ENCODE data around the gene ZNF76. TPM values are rescaled to one million over a fixed set of nuclear protein-coding genes. Genes with fewer than 3 reads are reported as not detected.
A peak's percentile ranks its signal among the peaks of the same experiment; 100 is the strongest.

Gene ZNF76
- polyA plus RNA-seq (2014; cell fraction: cytosol; rRNA removed) = 15.5 and 18.4 TPM in 2 replicates
- polyA plus RNA-seq (2014; cell fraction: nucleus; rRNA removed) = 60.8 and 107 TPM in 2 replicates

GRCh38 chr6:35259194-35259947, at the start of gene ZNF76:
ZNF76 (plus strand) TSS chr6:35259735; CDS start chr6:35281152, 21,417 bp downstream.
- DNase-seq (ENCODE audit: low spot score) = peak; percentile 97

GRCh38 chr6:35213298-35213791, 46.2 kb upstream of the ZNF76 start:
- DNase-seq (ENCODE audit: low spot score) = peak; percentile 25

GRCh38 chr6:35213824-35214756, 45.4 kb upstream of the ZNF76 start, which contains the start of gene SCUBE3:
SCUBE3 (plus strand) TSS chr6:35213956; CDS start chr6:35214419, 463 bp downstream.
- DNase-seq (ENCODE audit: low spot score) = peak; percentile 57

- DNase-seq (ENCODE audit: low spot score) = no peak
Observed at GRCh38 chr6:35214869-35215664, 44.5 kb upstream of the ZNF76 start.

GRCh38 chr6:35215665-35216411, 43.7 kb upstream of the ZNF76 start:
- DNase-seq (ENCODE audit: low spot score) = no peak

GRCh38 chr6:35216412-35216732, 43.2 kb upstream of the ZNF76 start:
- no peak for DNase-seq (ENCODE audit: low spot score)

GRCh38 chr6:35216851-35217811, 42.4 kb upstream of the ZNF76 start:
- no peak for DNase-seq (ENCODE audit: low spot score)

GRCh38 chr6:35218021-35218420, 41.5 kb upstream of the ZNF76 start:
- no peak for DNase-seq (ENCODE audit: low spot score)

GRCh38 chr6:35218456-35218855, 41.1 kb upstream of the ZNF76 start:
- no peak for DNase-seq (ENCODE audit: low spot score)

GRCh38 chr6:35219683-35220326, 39.7 kb upstream of the ZNF76 start:
- DNase-seq (ENCODE audit: low spot score) = no peak

GRCh38 chr6:35220711-35221110, 38.8 kb upstream of the ZNF76 start:
- no peak for DNase-seq (ENCODE audit: low spot score)

- DNase-seq (ENCODE audit: low spot score) = no peak
Observed at GRCh38 chr6:35223396-35223795, 36.1 kb upstream of the ZNF76 start.

GRCh38 chr6:35224720-35225119, 34.8 kb upstream of the ZNF76 start:
- no peak for DNase-seq (ENCODE audit: low spot score)

GRCh38 chr6:35228481-35228880, 31.1 kb upstream of the ZNF76 start:
- no peak for DNase-seq (ENCODE audit: low spot score)

GRCh38 chr6:35229304-35229703, 30.2 kb upstream of the ZNF76 start:
- DNase-seq (ENCODE audit: low spot score) = no peak

GRCh38 chr6:35230498-35230897, 29.0 kb upstream of the ZNF76 start:
- DNase-seq (ENCODE audit: low spot score) = no peak

- DNase-seq (ENCODE audit: low spot score) = no peak
Observed at GRCh38 chr6:35230950-35231349, 28.6 kb upstream of the ZNF76 start.

GRCh38 chr6:35231563-35231962, 28.0 kb upstream of the ZNF76 start:
- DNase-seq (ENCODE audit: low spot score) = no peak

- DNase-seq (ENCODE audit: low spot score) = no peak
Observed at GRCh38 chr6:35234901-35235300, 24.6 kb upstream of the ZNF76 start.

Data from SK-N-DZ (cell line).